Activated naive CD4-positive, alpha-beta T cell (primary cell): Measurements from ENCODE around the gene GMDS.

ENCODE experiments used
- DNase-seq, 4 experiments: peaks; one replicate each; lab custom pipeline; 2025; lab: John Stamatoyannopoulos, UW

The GMDS gene

DNA sequence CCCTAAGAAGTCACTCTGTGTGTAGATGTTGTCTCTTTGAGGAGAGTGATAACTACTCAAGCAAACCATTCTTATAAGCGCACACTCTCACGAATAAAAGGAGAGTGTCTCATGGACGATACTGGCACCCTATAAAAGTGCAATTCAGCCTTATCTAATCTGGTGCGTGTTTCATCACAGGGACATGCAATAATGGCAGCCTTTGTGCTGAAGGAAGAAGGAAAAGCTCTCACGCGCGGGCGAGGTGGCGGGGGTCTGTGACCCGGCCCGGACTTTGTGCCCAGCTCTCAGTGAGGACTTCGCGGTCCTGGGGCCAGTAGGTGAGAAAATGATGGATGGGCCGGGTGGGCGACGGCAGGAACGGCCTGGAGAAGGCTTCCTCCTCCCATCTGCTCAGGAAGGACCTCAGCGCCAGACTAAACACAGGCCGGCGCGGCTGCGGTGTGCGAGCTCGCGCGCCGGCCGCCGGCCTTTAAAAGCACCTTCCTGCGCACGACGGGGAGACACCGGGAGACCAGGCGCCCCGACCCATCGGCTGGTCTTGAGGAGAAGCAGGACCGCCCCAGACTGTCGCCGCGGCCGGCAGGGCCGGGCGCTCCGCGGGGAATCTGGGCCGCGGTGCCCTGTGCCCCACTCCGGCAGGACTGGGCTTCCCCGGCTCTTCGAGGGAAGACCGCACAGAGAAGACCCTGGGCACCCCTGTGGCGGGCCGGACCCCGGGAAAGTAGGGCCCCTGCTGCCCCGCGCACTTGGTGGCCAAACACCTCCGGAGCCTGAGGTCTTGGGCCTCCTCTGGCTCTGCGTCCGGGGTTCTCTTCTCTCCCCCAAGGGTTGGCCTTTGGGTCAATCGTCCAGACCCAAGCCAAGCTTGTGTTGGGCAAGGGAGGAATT is 644.0 kb downstream of the GMDS start:
- no peak for DNase-seq

DNA sequence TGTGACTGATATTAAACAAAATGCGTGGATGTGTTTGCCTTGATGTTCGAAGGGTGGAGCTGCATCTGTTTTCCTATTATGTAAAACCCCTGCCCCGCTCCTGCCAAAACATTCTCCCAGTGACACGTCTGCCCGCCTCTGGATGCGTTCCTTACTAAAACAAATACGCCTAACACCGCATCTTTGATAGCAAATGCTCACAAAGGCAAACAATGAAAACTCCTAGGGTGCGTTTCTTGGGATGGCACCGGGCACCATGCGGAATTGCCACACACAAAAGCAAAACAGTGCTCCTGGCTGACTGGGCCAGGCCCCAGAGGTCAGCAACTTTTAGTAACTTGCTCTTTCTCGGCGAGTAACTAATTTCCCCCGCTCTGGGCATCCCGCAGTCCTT is 644.6 kb downstream of the GMDS start:
- no peak for DNase-seq

DNA sequence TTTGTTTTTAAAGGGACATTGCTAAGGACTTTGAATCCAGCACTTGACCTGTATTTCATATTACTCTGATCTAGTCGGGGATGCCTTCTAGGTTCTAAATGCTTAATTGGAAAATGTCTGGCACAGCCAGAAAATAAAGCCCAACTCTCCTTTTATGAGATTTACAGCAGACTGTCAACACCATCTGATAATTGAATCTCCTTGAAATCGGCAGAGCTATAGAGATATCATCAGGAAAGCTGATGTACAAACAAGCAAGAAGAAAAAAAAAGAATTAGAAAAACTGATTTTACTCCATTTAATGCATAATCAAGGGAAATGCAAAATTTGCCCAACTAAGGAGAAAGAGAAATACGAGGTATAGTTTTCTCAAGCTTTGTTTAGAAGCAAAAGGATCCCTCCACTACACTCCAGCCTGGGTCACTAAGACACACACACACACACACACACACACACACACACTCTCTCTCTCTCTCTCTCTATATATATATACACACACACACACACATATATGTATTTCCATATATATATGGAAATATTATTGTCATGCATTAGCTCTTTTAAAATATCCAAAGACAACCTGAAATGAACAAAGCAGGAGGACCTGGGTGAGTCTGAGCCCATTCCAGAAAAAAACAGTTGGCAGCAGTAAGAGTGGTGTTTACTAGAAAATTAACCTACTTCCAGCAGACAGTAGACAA is 645.2 kb downstream of the GMDS start:
- DNase-seq: no peak

DNA sequence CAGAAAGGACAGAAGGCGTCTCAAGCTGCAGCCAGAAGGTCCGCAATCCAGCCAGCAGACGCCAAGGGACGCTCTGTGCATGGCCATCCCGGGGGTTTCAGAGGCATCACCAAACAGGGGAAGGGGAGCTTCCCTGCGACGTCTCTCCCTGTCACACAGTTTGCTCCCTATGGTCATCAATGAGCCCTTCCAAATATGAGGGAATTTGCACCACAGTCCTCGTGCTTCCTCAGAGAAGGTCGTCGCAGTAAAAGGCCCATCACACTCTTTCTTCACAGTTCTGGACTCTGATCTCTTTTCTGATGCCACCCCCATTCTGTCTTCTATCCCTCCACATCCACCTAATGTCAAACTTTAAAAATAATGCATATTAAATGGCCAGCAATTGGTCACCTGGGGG is 645.9 kb downstream of the GMDS start:
- no peak for DNase-seq

DNA sequence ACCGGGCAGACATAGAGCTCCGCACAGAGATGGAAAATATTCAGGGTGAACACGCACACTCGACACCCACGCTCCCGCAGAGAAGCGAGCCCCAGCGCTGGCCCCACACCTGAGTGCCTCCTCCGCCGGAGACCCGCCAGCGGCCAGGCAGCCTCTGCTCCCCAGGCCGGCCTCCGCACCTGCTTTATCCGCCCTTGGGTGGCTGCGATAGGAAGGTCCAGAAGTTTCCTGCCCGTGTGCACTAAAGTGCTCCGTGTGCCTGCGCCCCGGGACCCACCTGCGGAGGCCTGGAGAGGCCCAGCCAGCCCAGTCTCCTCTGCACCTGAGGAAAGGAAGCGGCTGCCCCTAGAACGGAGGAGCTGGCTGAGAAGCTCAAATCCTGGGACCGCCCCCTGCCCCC is 646.5 kb downstream of the GMDS start:
- DNase-seq: no peak

DNA sequence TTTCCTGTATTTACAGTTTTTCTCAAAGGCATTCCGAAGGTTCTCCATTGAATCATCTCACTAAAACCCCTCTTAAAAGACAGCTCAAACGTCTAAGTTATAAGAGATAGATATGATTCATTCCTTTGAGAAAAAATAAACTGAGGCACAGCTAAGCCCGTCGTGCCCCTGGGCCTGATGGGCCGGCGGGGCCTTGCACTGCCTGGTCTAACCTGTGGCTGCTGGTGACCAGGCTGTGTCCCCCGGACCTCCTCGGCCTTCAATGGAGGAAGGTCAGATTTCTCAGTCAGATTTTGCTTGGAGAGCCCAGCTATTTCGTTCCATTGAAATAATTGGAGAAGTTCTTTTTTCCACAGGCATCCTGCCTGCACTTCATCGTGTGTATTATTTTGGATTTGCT is 647.0 kb downstream of the GMDS start:
- no peak for DNase-seq

DNA sequence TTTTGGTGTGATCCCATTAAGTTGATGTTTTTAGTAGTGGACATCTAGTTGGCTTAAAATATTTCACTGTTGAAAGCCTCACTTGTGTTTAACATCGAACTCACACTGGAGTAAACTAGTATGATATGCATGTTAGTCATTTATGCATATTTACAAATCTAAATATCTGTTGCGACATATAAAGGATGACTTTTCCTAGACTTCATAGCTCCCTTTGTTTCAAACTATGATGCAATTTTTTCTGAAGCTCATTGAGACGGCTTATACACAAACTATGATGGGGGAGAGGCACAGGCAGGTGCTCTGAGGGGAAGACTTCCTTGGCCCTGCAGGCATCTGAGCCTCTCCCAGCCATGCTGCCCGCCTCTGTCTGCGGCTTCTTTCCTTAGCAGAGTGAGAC is 647.5 kb downstream of the GMDS start:
- DNase-seq: no peak

DNA sequence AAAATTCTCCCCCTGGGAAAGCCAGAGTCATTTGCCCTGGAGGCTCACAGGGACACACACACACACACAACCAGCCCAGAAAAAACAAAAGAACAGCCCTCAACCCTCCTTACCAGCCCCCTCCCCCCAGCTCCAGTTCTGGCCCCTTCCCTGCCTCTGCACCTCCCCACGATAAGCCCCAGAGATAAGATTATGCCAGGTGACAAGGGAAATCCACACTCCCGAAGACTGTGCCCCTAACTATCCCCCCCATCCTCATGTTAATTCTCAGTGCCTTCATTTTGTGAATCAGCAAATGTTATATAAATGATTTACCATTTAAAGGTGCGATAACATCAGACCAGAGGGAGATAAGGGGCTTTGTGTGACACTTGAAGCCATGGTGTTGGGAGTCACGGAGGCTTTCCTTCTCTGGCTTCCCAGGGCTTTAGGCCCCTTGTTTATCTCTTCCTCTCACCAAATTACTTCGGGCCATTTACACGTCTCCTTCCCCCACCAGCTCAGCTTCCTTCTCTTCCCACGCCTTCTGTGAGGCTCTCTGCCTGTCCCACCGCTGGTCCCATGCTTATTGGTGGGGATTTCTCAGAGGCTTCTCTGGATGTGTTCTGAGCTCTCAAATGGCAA is 648.2 kb downstream of the GMDS start:
- no peak for DNase-seq

DNA sequence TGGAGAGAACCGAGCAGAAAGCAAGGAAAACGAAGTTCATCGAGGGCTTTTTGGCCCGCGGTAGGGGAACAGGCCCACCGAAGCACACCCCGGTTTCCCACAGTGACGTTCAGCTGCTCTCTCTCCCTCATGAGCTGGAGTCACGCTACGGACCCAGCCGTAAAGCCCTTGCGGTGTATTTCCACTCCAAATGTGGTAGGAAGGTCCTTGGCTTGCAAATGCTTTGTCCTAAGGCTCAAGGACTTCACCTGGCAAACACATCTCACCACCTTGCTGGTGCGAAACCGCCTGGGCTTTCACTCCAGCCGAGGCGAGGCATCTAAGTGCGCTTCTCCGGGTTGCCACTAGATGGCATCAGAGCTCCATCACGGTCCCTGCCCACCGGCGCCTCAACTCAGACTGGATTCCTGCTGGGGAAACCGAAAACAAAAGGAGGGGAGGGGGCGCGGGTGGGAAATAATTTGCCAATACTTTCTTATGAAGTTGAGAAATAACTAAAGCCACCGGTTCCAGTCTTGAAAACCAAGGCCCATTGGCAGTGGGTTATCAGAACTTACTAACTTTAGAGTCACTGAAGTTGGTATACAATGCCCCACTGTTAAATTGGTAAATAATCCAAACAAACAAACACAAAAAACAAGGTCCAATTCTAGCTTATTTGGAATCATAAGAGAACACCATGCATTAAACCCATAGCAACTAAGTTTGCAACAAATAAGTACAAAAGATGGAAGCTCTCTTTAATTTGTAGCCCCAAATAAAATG is 649.1 kb downstream of the GMDS start:
- peak; percentile 22 to 50 (median 40) for DNase-seq

DNA sequence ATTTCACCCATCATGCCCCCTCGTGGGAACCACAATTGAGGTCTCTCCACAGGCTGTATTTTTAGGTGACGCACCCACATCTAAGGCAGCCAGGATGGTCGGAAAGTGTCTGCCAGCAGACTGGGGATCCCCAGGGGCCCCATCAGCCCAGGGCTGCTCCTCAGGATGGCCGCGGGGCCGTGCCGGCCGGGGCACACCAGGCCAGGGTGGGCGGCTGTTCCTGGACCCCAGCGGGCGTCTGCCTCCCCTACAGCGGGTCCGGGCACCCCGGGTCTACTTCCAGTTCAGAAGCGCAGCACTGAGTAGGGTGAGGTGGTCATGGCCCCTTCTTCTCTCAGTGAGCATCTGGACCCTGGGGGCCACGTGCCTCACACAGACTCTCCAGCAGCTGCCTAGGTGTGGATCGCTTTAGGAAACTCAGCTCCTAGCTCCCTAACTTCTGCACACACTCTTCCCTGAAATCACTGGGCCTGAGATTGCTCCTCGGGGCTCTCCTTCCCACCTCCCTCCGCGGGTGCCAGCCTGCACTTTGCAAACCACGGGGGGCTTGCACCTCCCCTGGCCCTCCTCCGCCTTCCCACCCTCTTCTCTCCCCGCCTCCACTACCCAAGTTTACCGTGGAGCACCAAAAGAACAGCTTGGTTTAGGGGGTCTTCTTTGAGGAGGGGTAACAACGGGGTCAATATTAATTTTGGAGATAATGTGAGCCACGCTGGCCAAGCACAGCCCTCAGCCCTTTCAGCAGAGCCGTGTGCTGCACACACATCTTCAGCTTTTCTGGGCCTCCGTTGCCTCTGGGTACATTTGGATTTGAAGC is 649.9 kb downstream of the GMDS start:
- DNase-seq: no peak

DNA sequence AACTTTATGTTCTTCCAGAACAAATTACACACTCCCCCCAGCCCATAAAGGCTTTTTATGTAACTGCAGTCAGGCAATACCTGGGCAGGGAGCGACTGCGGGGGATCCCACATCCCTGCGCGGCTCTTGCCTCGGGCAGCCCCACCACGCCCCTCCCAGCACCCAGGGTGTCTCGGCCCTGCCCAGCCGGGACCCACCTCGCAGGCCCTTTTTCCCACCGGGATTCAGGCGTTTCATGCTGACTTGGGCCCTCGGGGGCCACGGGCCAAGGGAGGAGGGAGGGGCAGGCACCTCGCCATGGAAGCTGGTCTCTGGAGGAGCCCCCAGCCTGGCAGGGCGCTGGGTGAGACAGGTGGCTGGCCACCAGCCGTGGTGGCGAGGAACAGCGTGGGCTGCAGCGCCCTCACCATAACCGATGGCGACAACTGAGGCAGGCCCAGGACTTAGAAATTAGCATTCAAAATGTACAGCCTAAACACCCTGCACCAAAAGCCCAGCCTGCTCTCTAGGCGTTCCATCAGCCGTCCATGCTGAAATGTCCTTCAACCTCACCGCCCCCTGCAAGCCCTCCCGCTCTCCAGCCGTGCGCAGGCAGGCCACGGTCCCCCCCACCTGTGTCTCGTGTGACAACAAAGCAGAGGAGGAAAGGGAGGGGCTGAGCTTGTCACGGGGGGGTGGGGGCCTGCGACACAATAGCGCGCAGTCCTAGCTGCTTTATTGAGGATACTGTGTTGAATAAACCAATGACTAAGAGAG is 650.8 kb downstream of the GMDS start:
- no peak for DNase-seq

DNA sequence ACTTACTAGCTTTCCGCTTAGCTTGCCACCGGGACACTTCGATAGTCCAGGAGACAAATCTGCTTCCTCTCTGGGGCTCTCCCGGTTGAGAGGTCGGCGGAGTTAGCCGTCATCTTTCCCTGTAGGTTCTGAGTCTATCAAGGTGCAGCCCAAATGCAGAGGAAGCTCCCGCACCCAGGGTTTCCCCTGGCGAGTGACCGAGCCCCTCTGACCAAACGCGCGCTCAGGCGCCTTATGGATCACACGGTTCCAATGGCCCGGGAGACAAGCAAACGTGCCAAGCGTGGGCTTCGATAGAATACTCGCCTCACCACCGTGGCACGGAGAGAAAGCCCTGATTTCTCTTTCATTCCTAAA is 651.5 kb downstream of the GMDS start:
- no peak for DNase-seq

DNA sequence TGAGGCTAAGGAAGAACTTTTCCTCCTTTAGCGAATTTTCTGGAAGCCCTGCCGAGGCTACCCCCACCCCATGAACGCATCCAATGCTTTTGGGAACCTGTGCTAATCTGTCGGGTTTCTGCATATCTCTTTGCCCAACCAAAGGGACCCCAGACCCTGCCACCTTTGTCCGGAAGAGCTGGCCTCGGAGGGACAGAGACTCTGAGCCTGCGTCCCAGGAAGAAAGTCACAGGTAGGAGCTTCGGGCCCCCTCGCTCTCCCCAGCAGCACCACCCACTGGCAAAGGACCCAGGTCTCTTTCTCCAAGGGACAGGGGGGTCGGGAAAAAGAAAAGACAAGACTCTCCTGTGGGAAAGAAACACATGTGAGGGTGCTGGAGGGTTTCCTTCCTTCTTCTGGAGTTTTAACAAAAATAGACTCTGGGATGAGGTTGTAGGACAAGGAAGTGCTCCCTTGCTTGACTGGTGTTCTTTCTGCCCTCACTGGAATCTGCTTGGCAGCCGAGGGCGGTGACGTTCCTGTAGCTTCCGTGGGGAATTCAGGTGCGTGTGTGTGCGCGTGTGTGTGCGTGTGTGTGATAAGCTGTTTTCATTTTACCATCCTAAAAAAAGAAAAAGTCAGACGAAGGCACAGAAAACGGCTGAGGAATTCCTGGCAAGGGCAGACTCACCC is 652.0 kb downstream of the GMDS start:
- DNase-seq: no peak

DNA sequence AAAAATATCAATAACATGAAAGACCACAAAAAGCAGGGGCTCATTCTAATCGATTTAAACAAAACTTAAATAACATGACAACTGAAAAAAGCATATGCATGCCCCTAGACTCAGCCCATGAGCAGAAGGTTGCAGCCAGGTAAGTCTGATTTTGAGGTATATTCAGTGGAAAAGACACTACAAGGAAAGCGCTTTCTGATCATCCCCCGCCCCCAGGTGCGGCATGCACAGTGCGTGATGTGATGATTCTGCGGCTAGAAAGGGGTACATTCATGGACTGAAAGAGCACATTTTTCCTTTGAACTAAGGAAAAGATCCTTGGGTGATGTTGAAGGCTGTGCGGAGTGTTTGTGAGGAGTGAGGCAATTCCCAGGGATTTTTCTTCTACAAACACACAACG is 652.6 kb downstream of the GMDS start:
- no peak for DNase-seq

DNA sequence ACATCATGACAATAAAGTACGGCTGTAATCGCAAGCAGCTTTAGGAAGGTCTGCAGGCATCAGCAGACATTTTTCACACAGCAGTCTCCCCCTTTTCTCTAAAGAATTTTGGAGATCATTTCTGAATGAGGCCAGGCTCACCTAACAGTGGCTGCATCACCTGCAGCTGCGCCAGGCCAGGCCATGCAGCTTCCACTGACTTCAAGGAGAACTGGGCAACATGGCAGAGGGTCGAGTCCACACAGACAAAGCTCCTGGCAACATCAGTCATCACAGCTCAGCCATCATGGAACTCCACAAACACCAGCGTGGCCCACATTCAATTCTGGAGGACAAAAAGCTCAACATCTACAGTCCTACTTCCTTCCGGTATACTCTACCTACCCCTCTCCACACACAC is 653.5 kb downstream of the GMDS start:
- DNase-seq: no peak

DNA sequence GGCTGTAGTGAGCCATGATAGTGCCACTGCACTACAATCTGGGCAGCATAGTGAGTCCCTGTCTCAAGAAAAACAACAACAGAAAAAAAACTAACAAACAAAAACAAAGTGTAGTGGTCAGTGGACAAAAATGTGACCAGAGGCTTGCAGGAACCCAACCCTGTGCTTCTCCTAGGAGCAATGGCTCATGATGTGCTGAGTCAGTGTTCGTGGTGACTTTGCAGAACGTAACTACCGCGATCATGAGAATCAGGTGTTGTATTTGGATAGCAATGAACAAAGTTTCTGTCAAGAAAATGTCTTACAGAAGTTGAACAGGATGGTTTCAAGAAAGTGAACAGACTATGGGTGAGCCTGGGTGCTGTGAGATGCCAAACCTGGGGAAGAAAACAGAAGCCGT is 654.2 kb downstream of the GMDS start:
- DNase-seq: no peak

DNA sequence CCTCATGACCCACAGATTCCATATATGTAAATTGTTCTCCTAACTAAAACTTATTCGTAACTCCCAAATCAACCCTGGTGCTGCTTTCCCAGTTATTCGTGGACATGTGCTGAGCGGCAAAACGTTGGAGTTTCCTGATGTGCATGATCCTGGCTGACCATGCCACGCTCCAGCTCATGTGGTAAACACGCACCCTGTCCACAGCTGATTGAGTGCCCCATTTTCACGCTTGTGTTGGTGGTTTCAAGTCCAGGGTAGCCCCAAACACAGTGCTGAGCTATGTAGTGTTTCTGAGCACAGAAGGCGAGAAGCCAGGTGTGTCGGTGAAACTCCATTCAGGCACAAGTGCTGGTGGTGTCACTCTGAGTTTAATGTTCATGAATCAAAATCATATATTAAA is 654.8 kb downstream of the GMDS start:
- no peak for DNase-seq

DNA sequence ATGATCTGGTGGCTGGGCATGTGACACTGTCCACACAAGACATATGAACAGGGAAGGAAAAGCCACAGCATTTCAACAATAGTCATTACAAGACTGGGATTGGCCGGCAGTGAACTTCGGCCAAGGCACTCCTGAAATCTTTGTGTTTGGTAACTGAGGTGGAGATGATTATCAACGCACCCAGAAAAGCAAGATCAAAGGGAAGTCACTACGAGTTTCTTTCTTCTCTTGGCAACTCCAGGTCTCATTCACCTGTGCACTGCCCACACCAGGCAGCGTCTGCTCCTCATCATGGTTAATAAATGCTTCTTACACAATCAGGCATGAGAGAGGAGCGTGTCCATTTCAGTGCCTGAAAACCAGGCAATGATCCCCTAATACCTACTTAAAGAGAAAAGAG is 656.2 kb downstream of the GMDS start:
- DNase-seq: no peak

DNA sequence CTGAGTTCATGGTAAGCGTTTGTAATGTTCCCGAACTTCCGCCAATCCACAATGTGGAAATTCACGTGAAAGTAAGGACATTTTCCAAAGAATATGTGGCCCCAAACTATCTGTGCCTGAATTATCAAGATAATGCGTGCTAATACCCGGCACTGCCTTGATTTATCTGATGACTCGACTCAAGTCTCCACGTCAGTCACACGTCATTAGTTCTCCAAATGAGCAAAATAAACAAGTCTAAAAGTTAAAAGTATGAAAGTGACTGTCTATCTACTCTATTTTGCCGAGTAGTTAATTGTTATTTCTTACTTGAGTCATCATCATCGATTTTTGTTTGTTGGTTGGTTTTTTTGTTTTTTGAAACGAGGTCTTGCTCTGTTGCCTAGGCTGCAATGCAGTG is 657.4 kb downstream of the GMDS start:
- no peak for DNase-seq

DNA sequence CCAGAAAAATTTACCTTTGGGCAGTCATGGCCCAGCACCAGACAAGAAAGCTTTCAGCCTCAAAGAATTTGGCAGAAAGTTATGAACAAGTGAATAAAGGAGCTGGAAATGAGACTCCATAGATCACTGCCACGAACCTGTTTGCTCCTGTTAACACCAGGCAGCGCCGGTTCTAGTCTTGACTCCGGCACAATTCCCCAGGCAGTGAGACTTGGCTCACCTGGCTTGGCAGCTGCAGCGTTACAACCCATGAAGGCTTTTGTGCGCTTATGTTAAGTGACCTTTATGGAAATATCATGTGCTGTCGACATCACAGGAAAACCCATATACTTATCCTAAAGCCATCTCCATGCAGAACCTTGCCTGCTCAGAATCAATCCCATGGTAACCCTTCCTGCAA is 657.9 kb downstream of the GMDS start:
- no peak for DNase-seq
